GM12878 (cell line): ENCODE results near the gene VMAC. TPM values are rescaled to one million over a fixed set of nuclear protein-coding genes. Genes with fewer than 3 reads are reported as not detected.

ENCODE experiments used
- ATAC-seq: fragments of 200-7000 bp; cut with Tn5 transposase; 3 replicates; pipeline ENCODE4 v1.9.1; 2020; ENCODE audit warnings: mild to moderate bottlenecking, moderate library complexity
- BruUV-seq: library from RNA; stranded (reverse); fragments of 400-500 nt; replicated peaks from 2 replicates; lab custom pipeline; 2021; lab: Mats Ljungman, UMichigan
- CTCF ChIA-PET: fragments of 300-600 bp; sonication (Branson Sonifier 250); formaldehyde crosslinking; extraction: SDS; loops from one replicate; lab custom pipeline; 2021; ENCODE audit warnings: inconsistent platforms; lab: Yijun Ruan, JAX
- POLR2A ChIA-PET: fragments of 350-600 bp; formaldehyde crosslinking; extraction: SDS; loops from one replicate; lab custom pipeline; 2021; ENCODE audit warnings: inconsistent platforms; lab: Charles Lee
- RAD21 ChIA-PET: fragments of 300-600 bp; sonication (Branson Sonifier 250); formaldehyde crosslinking; loops from one replicate; lab custom pipeline; 2023; ENCODE audit warnings: antibody characterized with exemption; ENCODE audit not compliant: unreplicated experiment; lab: Charles Lee
- SMC1A ChIA-PET: fragments of 300-600 bp; sonication (Branson Sonifier 250); formaldehyde crosslinking; loops from one replicate; lab custom pipeline; 2023; ENCODE audit not compliant: unreplicated experiment, uncharacterized antibody; lab: Charles Lee
- DNase-seq: peaks from one replicate; pipeline ENCODE4 v3.0.0-alpha.2; 2011; ENCODE audit warnings: low read depth, low spot score
- FAIRE-seq: peaks from 3 replicates; lab custom pipeline; 2011; peaks lifted over from hg19 to GRCh38; lab: Jason Lieb, UNC
- H2AFZ ChIP-seq: 2 replicates; pipeline ENCODE4 v1.6.0; 2011; ENCODE audit warnings: low read depth, low read length, control low read depth; ENCODE audit not compliant: control insufficient read depth
- H3K27ac ChIP-seq: 2 replicates; pipeline ENCODE4 v1.5.1; 2011; ENCODE audit warnings: control low read depth; ENCODE audit not compliant: control insufficient read depth, insufficient read depth
- H3K27me3 ChIP-seq, 2 experiments: replicated peaks in 1 of 2; 2 replicates each; pipeline versions ENCODE4 v1.6.0 to v1.6.1; 2011; ENCODE audit warnings: low read length in 1 of 2; ENCODE audit not compliant: control insufficient read depth in 2 of 2, insufficient read depth in 2 of 2
- H3K36me3 ChIP-seq, 2 experiments: 2 replicates each; pipeline ENCODE4 v1.5.1; 2011; ENCODE audit warnings: low read length in 1 of 2; ENCODE audit not compliant: control insufficient read depth in 2 of 2, insufficient read depth in 2 of 2
- H3K4me1 ChIP-seq: 2 replicates; pipeline ENCODE4 v1.6.1; 2011; ENCODE audit warnings: mild to moderate bottlenecking, low read length, moderate library complexity, mixed read lengths; ENCODE audit not compliant: control insufficient read depth, insufficient read depth
- H3K4me2 ChIP-seq: 2 replicates; pipeline ENCODE4 v1.6.0; 2011; ENCODE audit warnings: control low read depth; ENCODE audit not compliant: control insufficient read depth, insufficient read depth
- H3K4me3 ChIP-seq: fragments of 200-600 bp; sonication (generic); 2 replicates; pipeline ENCODE4 v1.5.1; 2016
- H3K79me2 ChIP-seq: 2 replicates; pipeline ENCODE4 v1.6.0; 2011; ENCODE audit warnings: low read length; ENCODE audit not compliant: control insufficient read depth, insufficient read depth
- H3K9ac ChIP-seq: 2 replicates; pipeline ENCODE4 v1.8.0; 2011; ENCODE audit warnings: low read length, control low read depth, mixed read lengths; ENCODE audit not compliant: control insufficient read depth, insufficient read depth
- H3K9me3 ChIP-seq: replicated peaks from 3 replicates; pipeline ENCODE4 v1.5.1; 2011; ENCODE audit warnings: mild to moderate bottlenecking, low read length; ENCODE audit not compliant: control insufficient read depth, insufficient read depth
- H4K20me1 ChIP-seq: 2 replicates; pipeline ENCODE4 v1.6.0; 2011; ENCODE audit not compliant: control insufficient read depth, insufficient read depth
- E4F1 ChIP-seq: fragments of 450-650 bp; IDR thresholded peaks from 2 replicates; pipeline ENCODE4 v1.6.1; 2018; ENCODE audit warnings: borderline replicate concordance, mild to moderate bottlenecking; ENCODE audit not compliant: partially characterized antibody
- ETV6 ChIP-seq, 2 experiments: fragments of 450-650 bp in 1 of 2; IDR thresholded peaks in 1 of 2; conservative IDR thresholded peaks in 1 of 2; 2 replicates each; pipeline ENCODE4 v1.6.1; 2014; ENCODE audit warnings: antibody characterized with exemption in 1 of 2, borderline replicate concordance in 1 of 2, low read depth in 1 of 2, mild to moderate bottlenecking in 1 of 2, moderate library complexity in 1 of 2
- FOS ChIP-seq: IDR thresholded peaks from 3 replicates; pipeline ENCODE4 v1.6.1; 2011; ENCODE audit warnings: borderline replicate concordance; ENCODE audit not compliant: insufficient read length; ENCODE audit errors: extremely low read depth
- HDAC6 ChIP-seq: fragments of 200-600 bp; sonication (generic); IDR thresholded peaks from one replicate; pipeline ENCODE4 v1.8.0; 2017; ENCODE audit warnings: antibody characterized with exemption; ENCODE audit not compliant: unreplicated experiment
- JUND ChIP-seq: IDR thresholded peaks from 2 replicates; pipeline ENCODE4 v1.6.1; 2012; ENCODE audit warnings: low read depth, mild to moderate bottlenecking, low read length, improper control_type of control experiment, moderate library complexity
- NBN ChIP-seq: fragments of 450-650 bp; IDR thresholded peaks from 2 replicates; pipeline ENCODE4 v1.6.1; 2016
- NFYA ChIP-seq: IDR thresholded peaks from 2 replicates; pipeline ENCODE4 v1.6.1; 2011; ENCODE audit warnings: low read depth, mild to moderate bottlenecking, low read length, improper control_type of control experiment, borderline replicate concordance
- NFYB ChIP-seq: IDR thresholded peaks from 2 replicates; pipeline ENCODE4 v1.6.1; 2011; ENCODE audit warnings: low read depth, mild to moderate bottlenecking, low read length, improper control_type of control experiment, moderate library complexity; ENCODE audit not compliant: insufficient read depth
- POLR2A ChIP-seq: IDR thresholded peaks from 2 replicates; pipeline ENCODE4 v1.6.1; 2011; ENCODE audit warnings: low read depth, mild to moderate bottlenecking, low read length
- TBL1XR1 ChIP-seq: IDR thresholded peaks from 2 replicates; pipeline ENCODE4 v1.6.1; 2012; ENCODE audit warnings: low read depth, low read length, improper control_type of control experiment
- TCF3 ChIP-seq: IDR thresholded peaks from 2 replicates; pipeline ENCODE4 v1.6.1; 2012; ENCODE audit warnings: low read depth, mild to moderate bottlenecking, low read length, borderline replicate concordance; ENCODE audit not compliant: insufficient read depth
- TCF7 ChIP-seq: IDR thresholded peaks from 2 replicates; pipeline ENCODE4 v1.6.1; 2014; ENCODE audit warnings: antibody characterized with exemption, borderline replicate concordance
- ZNF274 ChIP-seq: IDR thresholded peaks from one replicate; pipeline ENCODE4 v1.8.0; 2011; ENCODE audit not compliant: insufficient read length, insufficient read depth
- ZSCAN29 ChIP-seq: fragments of 450-650 bp; IDR thresholded peaks from 2 replicates; pipeline ENCODE4 v1.6.1; 2017; ENCODE audit warnings: mild to moderate bottlenecking, moderate library complexity
- WGBS: methylation state at CpG from one replicate; pipeline ENCODE4 v1.1.6; 2016; ENCODE audit warnings: low lambda C conversion rate; ENCODE audit not compliant: insufficient replicate concordance, insufficient coverage; ENCODE audit errors: missing lambda C conversion rate; 5-methylcytosine and 5-hydroxymethylcytosine counted together
- in situ Hi-C: fragments of 300-500 bp; cut with MboI; formaldehyde crosslinking; loops from 9 replicates; pipeline ENCODE4 v1.14.3; 2018; ENCODE audit warnings: mixed read lengths
- intact Hi-C: fragments of 100-400 bp; cut with micrococcal nuclease; formaldehyde crosslinking; loops from one replicate; pipeline ENCODE4 v1.14.2; 2022; ENCODE audit not compliant: unreplicated experiment
- polyA plus RNA-seq, 11 experiments: library from polyadenylated mRNA; depleted of rRNA in 4 of 11; unstranded in 6 of 11; stranded (reverse) in 5 of 11; fragments of >200 nt; fragmentation: Nextera tagmentation in 4 of 11; fragmentation: Illumina TruSeq in 1 of 11; extraction: Ambion mirVana in 4 of 11; extraction: Trizol in 1 of 11; gene quantifications; 1 replicate in 1 of 11; 2 replicates in 10 of 11; pipeline versions ENCODE4 v1.2.1 to v1.2.3, GENCODE V29; 2011 to 2016; ENCODE audit warnings: inconsistent platforms in 2 of 11, missing spikeins in 2 of 11, low read depth in 1 of 11
- total RNA-seq, 4 experiments: library from RNA; depleted of rRNA in 3 of 4; stranded (reverse); fragments of >200 nt in 3 of 4; fragmentation: Illumina TruSeq in 1 of 4; extraction: Trizol in 1 of 4; gene quantifications; 2 replicates each; pipeline versions ENCODE4 v1.2.1 to v1.2.3, GENCODE V29; 2013 to 2021

VMAC gene
- total and polyA plus RNA-seq, 10 of the 15 experiments (the other 5 are each of a cell fraction or from before 2014, with no cell fraction given) = 0.18 to 6.8 (median 1.8) TPM

GRCh38 chr19:5918463-5919079 lies 13.9 kb downstream of the VMAC start:
- in situ Hi-C loops = no loop called here
- Histone ChIP-seq H3K27ac (no peak overlapping the region), H4K20me1 (no peaks in the 10 kb centered on the region), H3K4me3 (no peak overlapping the region), H3K9me3 (no peaks in the 10 kb centered on the region), H2AFZ (no peak overlapping the region), H3K27me3 (no peaks in the 10 kb centered on the region), H3K79me2 (no peaks in the 10 kb centered on the region), H3K4me2 (no peak overlapping the region), H3K36me3 (peaks cover 10 to 43% of the 10 kb centered on the region in 2 experiments), H3K4me1 (no peaks in the 10 kb centered on the region), H3K9ac (no peak overlapping the region)
- ChIA-PET POLR2A (no interaction called here), SMC1A (no interaction called here), RAD21 (interaction anchor here (0.5 kb wide), 1 partner anchor 1555 kb away, joined by 3 read pairs; no protein-coding TSS in a partner anchor), CTCF (no interaction called here)
- WGBS = 94% methylated on average over 20 of the region's 20 CpGs
- no TSS peak for BruUV-seq
- DNase-seq = no peak
- FAIRE-seq = no peak
- ATAC-seq = no peak
- TF ChIP-seq ETV6 (conservative IDR thresholded peaks at IDR 0.05 in 1 of 2, IDR thresholded peaks at IDR 0.05 in 1 of 2; ENCODE audit: borderline replicate concordance in 1 of 2, low read depth in 1 of 2) (no peak), NBN (no peak), HDAC6 (no peak), TCF7 (no peak), TBL1XR1 (no peak), TCF3 (no peak), ZNF274 (no peak), POLR2A (no peak; the same call in 1 of the 2 replicates), NFYB (no peak), JUND (no peak), FOS (no peak), NFYA (no peak), E4F1 (no peak), ZSCAN29 (no peak)
- intact Hi-C loops = no loop called here
